SK-N-SH treated with all-trans-retinoic acid at 6 μM for 48 hours (cell line): ENCODE data around the gene HTR1D.

Experiments used
- ATAC-seq: fragments of 200-7000 bp; cut with Tn5 transposase; 3 replicates; pipeline ENCODE4 v1.9.1; 2020; ENCODE audit warnings: mild to moderate bottlenecking, moderate library complexity
- ARNTL ChIP-seq: fragments of 450-650 bp; formaldehyde crosslinking; IDR thresholded peaks from 2 replicates; pipeline ENCODE4 v1.5.0; 2020; ENCODE audit warnings: low read depth, mild to moderate bottlenecking, moderate library complexity, borderline replicate concordance
- BACH2 ChIP-seq: fragments of 250-450 bp; sonication (Bioruptor Pico); IDR thresholded peaks from 2 replicates; pipeline ENCODE4 v1.9.0; 2021; ENCODE audit warnings: mild to moderate bottlenecking, borderline replicate concordance
- CREB5 ChIP-seq: fragments of 250-450 bp; sonication (Bioruptor Pico); IDR thresholded peaks from 2 replicates; pipeline ENCODE4 v1.5.1; 2020; ENCODE audit warnings: low read depth, mild to moderate bottlenecking, moderate library complexity
- CSDC2 ChIP-seq: fragments of 250-450 bp; sonication (Bioruptor Pico); IDR thresholded peaks from 2 replicates; pipeline ENCODE4 v1.5.0; 2020; ENCODE audit warnings: mild to moderate bottlenecking, moderate library complexity
- CSRNP3 ChIP-seq: fragments of 250-450 bp; sonication (Bioruptor Pico); IDR thresholded peaks from 2 replicates; pipeline ENCODE4 v1.5.1; 2021; ENCODE audit warnings: mild to moderate bottlenecking, moderate library complexity
- ESRRG ChIP-seq: fragments of 250-450 bp; sonication (Bioruptor Pico); IDR thresholded peaks from 2 replicates; pipeline ENCODE4 v1.6.1; 2021; ENCODE audit warnings: mild to moderate bottlenecking
- GLIS3 ChIP-seq: fragments of 250-450 bp; sonication (Bioruptor Pico); IDR thresholded peaks from 2 replicates; pipeline ENCODE4 v1.5.0; 2020; ENCODE audit warnings: mild to moderate bottlenecking, moderate library complexity
- ISL1 ChIP-seq: fragments of 250-450 bp; sonication (Bioruptor Pico); IDR thresholded peaks from 2 replicates; pipeline ENCODE4 v2.1.2; 2022; ENCODE audit warnings: mild to moderate bottlenecking, moderate library complexity
- OSR1 ChIP-seq: fragments of 250-450 bp; sonication (Bioruptor Pico); IDR thresholded peaks from 2 replicates; pipeline ENCODE4 v1.8.0; 2022; ENCODE audit warnings: moderate library complexity, mild to moderate bottlenecking, inconsistent platforms
- PATZ1 ChIP-seq: fragments of 250-450 bp; sonication (Bioruptor Pico); IDR thresholded peaks from 2 replicates; pipeline ENCODE4 v1.8.0; 2020; ENCODE audit warnings: mild to moderate bottlenecking, moderate library complexity, borderline replicate concordance
- POU6F1 ChIP-seq: fragments of 250-450 bp; sonication (Bioruptor Pico); IDR thresholded peaks from 2 replicates; pipeline ENCODE4 v1.8.0; 2021; ENCODE audit warnings: low read depth, mild to moderate bottlenecking, moderate library complexity, borderline replicate concordance
- PPARA ChIP-seq: fragments of 250-450 bp; sonication (Bioruptor Pico); IDR thresholded peaks from 2 replicates; pipeline ENCODE4 v1.5.0; 2020; ENCODE audit warnings: mild to moderate bottlenecking, borderline replicate concordance
- RARB ChIP-seq: fragments of 250-450 bp; sonication (Bioruptor Pico); IDR thresholded peaks from 2 replicates; pipeline ENCODE4 v1.8.0; 2021; ENCODE audit warnings: mild to moderate bottlenecking, moderate library complexity
- TCF4 ChIP-seq: fragments of 250-450 bp; sonication (Bioruptor Pico); IDR thresholded peaks from 2 replicates; pipeline ENCODE4 v1.8.0; 2021; ENCODE audit warnings: mild to moderate bottlenecking, moderate library complexity, borderline replicate concordance
- TOX ChIP-seq: fragments of 250-450 bp; sonication (Bioruptor Pico); IDR thresholded peaks from 2 replicates; pipeline ENCODE4 v1.8.0; 2021; ENCODE audit warnings: mild to moderate bottlenecking, moderate library complexity, borderline replicate concordance
- TSHZ2 ChIP-seq: fragments of 250-450 bp; sonication (Bioruptor Pico); IDR thresholded peaks from 2 replicates; pipeline ENCODE4 v1.5.0; 2020; ENCODE audit warnings: mild to moderate bottlenecking, moderate library complexity
- ZC3H10 ChIP-seq: fragments of 250-450 bp; sonication (Bioruptor Pico); IDR thresholded peaks from 2 replicates; pipeline ENCODE4 v1.5.1; 2021; ENCODE audit warnings: mild to moderate bottlenecking, moderate library complexity
- ZFP3 ChIP-seq: fragments of 250-450 bp; sonication (Bioruptor Pico); IDR thresholded peaks from 2 replicates; pipeline ENCODE4 v1.5.0; 2020; ENCODE audit warnings: mild to moderate bottlenecking, moderate library complexity
- ZFP30 ChIP-seq: fragments of 450-650 bp; formaldehyde crosslinking; IDR thresholded peaks from 2 replicates; pipeline ENCODE4 v1.5.0; 2022; ENCODE audit warnings: mild to moderate bottlenecking, moderate library complexity
- ZNF565 ChIP-seq: fragments of 450-650 bp; formaldehyde crosslinking; conservative IDR thresholded peaks from 2 replicates; pipeline ENCODE4 v1.5.0; 2020; ENCODE audit warnings: low read depth, mild to moderate bottlenecking, moderate library complexity
- ZNF70 ChIP-seq: fragments of 450-650 bp; formaldehyde crosslinking; IDR thresholded peaks from 2 replicates; pipeline ENCODE4 v1.5.0; 2020; ENCODE audit warnings: mild to moderate bottlenecking, moderate library complexity
- ZNF8 ChIP-seq: fragments of 450-650 bp; formaldehyde crosslinking; IDR thresholded peaks from 2 replicates; pipeline ENCODE4 v1.5.0; 2020; ENCODE audit warnings: mild to moderate bottlenecking, moderate library complexity

The HTR1D gene

GRCh38 chr1:23166854-23167253, 50.4 kb downstream of the HTR1D start:
- ATAC-seq = no peak
- TF ChIP-seq PPARA (CRISPR knock-in tag) (no peak), ZNF565 (CRISPR knock-in tag) (no peak), RARB (CRISPR knock-in tag) (no peak), PATZ1 (CRISPR knock-in tag) (no peak), ESRRG (CRISPR knock-in tag) (no peak), BACH2 (CRISPR knock-in tag) (no peak), CSRNP3 (no peak), ISL1 (no peak), ARNTL (CRISPR knock-in tag) (no peak), OSR1 (no peak), POU6F1 (CRISPR knock-in tag) (no peak), ZC3H10 (CRISPR knock-in tag) (no peak), ZFP3 (CRISPR knock-in tag) (no peak), TCF4 (CRISPR knock-in tag) (no peak), CSDC2 (CRISPR knock-in tag) (no peak), CREB5 (CRISPR knock-in tag) (no peak), ZNF70 (CRISPR knock-in tag) (no peak)

- TF ChIP-seq ZFP30 = no peak
- no peak for TF ChIP-seq BACH2 (CRISPR knock-in tag)
- no peak for TF ChIP-seq OSR1
- no peak for TF ChIP-seq PATZ1 (CRISPR knock-in tag)
- TF ChIP-seq ARNTL (CRISPR knock-in tag) = no peak
- TF ChIP-seq TSHZ2 (CRISPR knock-in tag) = no peak
- TF ChIP-seq RARB (CRISPR knock-in tag) = no peak
- TF ChIP-seq CREB5 (CRISPR knock-in tag) = no peak
- no peak for TF ChIP-seq ZFP3 (CRISPR knock-in tag)
- no peak for TF ChIP-seq PPARA (CRISPR knock-in tag)
- no peak for TF ChIP-seq ZNF565 (CRISPR knock-in tag)
- TF ChIP-seq GLIS3 = no peak
- no peak for TF ChIP-seq ZC3H10 (CRISPR knock-in tag)
- no peak for TF ChIP-seq TOX
- TF ChIP-seq TCF4 (CRISPR knock-in tag) = no peak
- no peak for TF ChIP-seq ZNF8 (CRISPR knock-in tag)
- TF ChIP-seq, all 23 proteins: peak for 0
- no peak for ATAC-seq
These were observed 53.9 kb downstream of the HTR1D start for GRCh38 chr1:23163395-23163794.
